Cardiac muscle cell (in vitro differentiated cells and primary cell): ENCODE data around the gene SLC27A5. TPM values are rescaled to one million over a fixed set of nuclear protein-coding genes. Genes with fewer than 3 reads are reported as not detected.
A peak's percentile ranks its signal among the peaks of the same experiment; 100 is the strongest.

ENCODE experiments used
- DNase-seq, 2 donors: peaks; one replicate each; pipeline versions ENCODE4 v3.0.0 to v3.0.0-alpha.2; 2010 to 2017; ENCODE audit warnings: low read depth in 1 of 2, low spot score in 1 of 2
- H3K27ac ChIP-seq: fragments of 200-600 bp; sonication (generic); 2 replicates; pipeline ENCODE4 v1.5.1; 2016
- H3K27me3 ChIP-seq: fragments of 200-600 bp; sonication (generic); 2 replicates; pipeline ENCODE4 v1.6.0; 2016; ENCODE audit warnings: control low read depth
- H3K36me3 ChIP-seq: fragments of 200-600 bp; sonication (generic); 2 replicates; pipeline ENCODE4 v1.5.1; 2016; ENCODE audit warnings: control low read depth
- H3K4me1 ChIP-seq: fragments of 200-600 bp; sonication (generic); 2 replicates; pipeline ENCODE4 v1.8.1; 2017; ENCODE audit warnings: low read depth, mild to moderate bottlenecking, mixed run types
- H3K4me3 ChIP-seq: fragments of 200-600 bp; sonication (generic); 2 replicates; pipeline ENCODE4 v1.5.1; 2016; ENCODE audit warnings: mild to moderate bottlenecking
- H3K9me3 ChIP-seq: fragments of 200-600 bp; sonication (generic); 2 replicates; pipeline ENCODE4 v1.5.1; 2017; ENCODE audit warnings: low read depth, mild to moderate bottlenecking, control low read depth
- polyA plus RNA-seq: library from polyadenylated mRNA; unstranded; fragments of >200 nt; fragmentation: Nextera tagmentation; extraction: Ambion mirVana; gene quantifications from 2 replicates; pipeline ENCODE4 v1.2.1, GENCODE V29; 2016
- total RNA-seq: library from RNA; depleted of rRNA; stranded (reverse); fragments of >200 nt; gene quantifications from 2 replicates; pipeline ENCODE4 v1.2.3, GENCODE V29; 2016
- TF ChIP-seq, protein P1 (sequence below): IDR thresholded peaks from 2 replicates; pipeline ENCODE4 v1.5.1; 2012; ENCODE audit warnings: low read depth, mild to moderate bottlenecking, low read length

The SLC27A5 gene
- total and polyA plus RNA-seq, 2 experiments from 2014 or later: 22.5 to 23.9 TPM

DNA sequence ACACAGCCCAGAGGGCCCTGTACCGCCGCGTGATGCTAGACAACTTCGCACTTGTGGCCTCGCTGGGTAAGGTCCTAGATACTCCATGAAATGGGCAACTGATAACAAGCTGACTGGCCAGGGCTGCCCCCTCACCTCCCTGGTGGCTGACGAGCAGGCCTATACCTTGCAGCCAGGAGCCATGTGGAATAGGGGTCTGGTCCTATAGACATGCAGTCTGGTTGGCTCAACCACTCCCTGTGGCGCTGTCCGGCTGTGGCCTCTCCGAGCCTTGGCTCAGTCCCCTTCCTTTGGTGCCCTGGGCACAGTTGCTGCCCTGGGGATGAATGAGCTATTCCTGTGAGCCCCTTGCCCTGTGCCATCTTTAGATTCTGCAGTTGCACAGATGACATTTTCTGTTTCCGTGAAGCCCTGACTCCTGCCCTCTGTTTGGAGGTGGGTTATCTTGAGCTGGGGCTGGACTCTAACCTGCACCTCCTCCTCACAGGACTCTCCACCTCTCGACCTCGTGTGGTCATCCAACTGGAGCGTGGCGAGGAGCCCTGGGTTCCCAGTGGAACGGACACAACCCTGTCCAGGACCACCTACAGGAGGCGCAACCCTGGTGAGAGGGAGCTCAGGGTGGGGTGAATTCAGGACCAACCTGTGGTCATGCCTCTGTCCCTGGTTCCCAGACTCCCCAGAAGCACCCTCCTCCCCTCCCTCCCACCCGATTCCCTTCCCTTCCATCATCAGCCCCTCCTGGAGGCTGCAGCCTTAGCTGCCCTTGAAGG, 42.4 kb downstream of the SLC27A5 start:
- H3K4me1 ChIP-seq: no peaks in the 10 kb centered on the region
- H3K4me3 ChIP-seq: no peak overlapping the region
- no peak for DNase-seq
- H3K27ac ChIP-seq: no peak overlapping the region
- H3K27me3 ChIP-seq: no peaks in the 10 kb centered on the region
- H3K9me3 ChIP-seq: no peaks in the 10 kb centered on the region
- TF ChIP-seq, protein P1, sequence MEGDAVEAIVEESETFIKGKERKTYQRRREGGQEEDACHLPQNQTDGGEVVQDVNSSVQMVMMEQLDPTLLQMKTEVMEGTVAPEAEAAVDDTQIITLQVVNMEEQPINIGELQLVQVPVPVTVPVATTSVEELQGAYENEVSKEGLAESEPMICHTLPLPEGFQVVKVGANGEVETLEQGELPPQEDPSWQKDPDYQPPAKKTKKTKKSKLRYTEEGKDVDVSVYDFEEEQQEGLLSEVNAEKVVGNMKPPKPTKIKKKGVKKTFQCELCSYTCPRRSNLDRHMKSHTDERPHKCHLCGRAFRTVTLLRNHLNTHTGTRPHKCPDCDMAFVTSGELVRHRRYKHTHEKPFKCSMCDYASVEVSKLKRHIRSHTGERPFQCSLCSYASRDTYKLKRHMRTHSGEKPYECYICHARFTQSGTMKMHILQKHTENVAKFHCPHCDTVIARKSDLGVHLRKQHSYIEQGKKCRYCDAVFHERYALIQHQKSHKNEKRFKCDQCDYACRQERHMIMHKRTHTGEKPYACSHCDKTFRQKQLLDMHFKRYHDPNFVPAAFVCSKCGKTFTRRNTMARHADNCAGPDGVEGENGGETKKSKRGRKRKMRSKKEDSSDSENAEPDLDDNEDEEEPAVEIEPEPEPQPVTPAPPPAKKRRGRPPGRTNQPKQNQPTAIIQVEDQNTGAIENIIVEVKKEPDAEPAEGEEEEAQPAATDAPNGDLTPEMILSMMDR: no peak
- peaks cover 12% of the 10 kb centered on the region for H3K36me3 ChIP-seq

DNA sequence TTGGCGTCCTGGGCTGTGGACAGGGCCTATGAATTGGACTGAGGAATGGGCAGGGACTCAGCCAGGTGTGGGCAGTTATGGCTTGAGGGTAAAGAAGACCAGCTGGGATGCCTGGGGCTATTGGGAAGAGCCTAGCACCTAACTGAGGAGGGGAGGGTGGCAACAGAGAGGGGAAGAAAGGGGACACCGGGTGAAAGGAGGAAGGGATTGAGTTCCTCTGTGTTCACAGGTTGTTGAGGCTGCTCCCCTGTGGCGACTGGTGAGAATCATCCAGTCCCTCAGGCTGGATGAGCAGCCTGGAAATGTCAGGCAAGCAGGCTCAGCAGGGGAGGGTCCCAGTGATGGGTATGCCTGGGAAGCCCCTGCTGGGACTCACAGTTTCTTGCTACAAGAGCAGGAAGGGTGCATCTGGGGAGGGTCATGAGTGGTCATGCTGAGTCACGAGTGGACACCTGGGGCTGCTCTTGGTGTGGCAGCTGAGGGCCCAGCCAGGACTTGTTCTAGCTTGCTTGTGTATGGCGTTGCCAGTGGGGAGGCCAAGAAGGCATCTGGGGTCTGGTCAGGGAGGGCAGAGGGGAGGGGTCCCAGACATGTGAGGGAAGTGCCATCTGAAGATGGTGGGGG, 43.5 kb downstream of the SLC27A5 start:
- Histone ChIP-seq H3K9me3 (no peaks in the 10 kb centered on the region), H3K27ac (no peak overlapping the region), H3K36me3 (peaks cover 12% of the 10 kb centered on the region), H3K4me3 (no peak overlapping the region), H3K27me3 (no peaks in the 10 kb centered on the region), H3K4me1 (no peaks in the 10 kb centered on the region)
- no peak for DNase-seq
- TF ChIP-seq, protein P1: no peak

DNA sequence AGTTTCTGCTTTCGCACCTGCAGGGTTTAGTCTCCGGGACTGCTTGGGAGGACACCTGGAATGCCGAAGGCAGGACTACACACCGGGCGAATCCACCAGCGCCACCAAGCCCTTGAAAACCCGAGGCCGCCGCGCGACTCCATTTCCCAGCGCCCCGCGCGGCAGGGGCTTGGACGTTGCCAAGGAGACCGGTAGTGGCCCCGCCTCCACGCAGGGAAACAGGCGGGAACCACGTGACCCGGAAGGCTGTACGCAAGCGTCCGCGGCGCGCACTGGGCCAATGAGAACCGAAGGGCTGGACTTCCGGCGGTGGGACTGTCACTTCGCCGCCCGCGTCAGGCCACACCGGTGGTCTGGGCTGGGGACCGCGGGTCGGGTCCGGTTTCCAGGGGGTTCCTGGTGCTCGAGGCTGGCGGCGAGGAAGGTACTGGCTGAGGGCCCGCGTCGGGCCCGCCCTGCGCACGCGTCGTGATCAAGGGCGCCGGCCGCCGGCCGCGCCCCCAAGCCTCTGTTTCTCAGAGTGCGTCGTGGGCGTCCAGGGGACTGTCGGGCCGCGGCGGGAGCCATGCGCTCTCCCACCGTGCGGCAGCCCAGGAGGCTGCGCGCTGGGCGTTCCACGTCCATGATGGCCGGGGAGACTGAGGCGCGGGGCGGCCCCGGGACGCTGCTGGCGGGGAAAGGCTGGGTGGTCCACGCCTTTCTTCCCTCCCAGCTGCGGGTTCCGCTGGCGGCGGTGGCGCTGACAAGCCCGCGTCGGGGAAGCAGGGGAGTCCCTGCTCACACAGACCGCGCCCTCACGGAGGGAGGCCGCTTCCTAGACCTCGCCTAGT, 44.8 kb downstream of the SLC27A5 start, which contains the start of gene ZNF324:
TSS of gene ZNF324 (plus strand) at position 321 of the 830 bp plus-strand sequence. CDS start 2,106 bp downstream, outside the sequence.
- H3K4me3 ChIP-seq: peak within 1 kb of the TSS; percentile 71
- H3K4me1 ChIP-seq: no peaks in the 10 kb centered on the region
- no peaks in the 10 kb centered on the region for H3K27me3 ChIP-seq
- TF ChIP-seq, protein P1: no peak
- H3K9me3 ChIP-seq: no peaks in the 10 kb centered on the region
- H3K36me3 ChIP-seq: peaks cover 4% of the 10 kb centered on the region
- peak within 1 kb of the TSS; percentile 70 for H3K27ac ChIP-seq
- peak; percentile 96 to 100 for DNase-seq

DNA sequence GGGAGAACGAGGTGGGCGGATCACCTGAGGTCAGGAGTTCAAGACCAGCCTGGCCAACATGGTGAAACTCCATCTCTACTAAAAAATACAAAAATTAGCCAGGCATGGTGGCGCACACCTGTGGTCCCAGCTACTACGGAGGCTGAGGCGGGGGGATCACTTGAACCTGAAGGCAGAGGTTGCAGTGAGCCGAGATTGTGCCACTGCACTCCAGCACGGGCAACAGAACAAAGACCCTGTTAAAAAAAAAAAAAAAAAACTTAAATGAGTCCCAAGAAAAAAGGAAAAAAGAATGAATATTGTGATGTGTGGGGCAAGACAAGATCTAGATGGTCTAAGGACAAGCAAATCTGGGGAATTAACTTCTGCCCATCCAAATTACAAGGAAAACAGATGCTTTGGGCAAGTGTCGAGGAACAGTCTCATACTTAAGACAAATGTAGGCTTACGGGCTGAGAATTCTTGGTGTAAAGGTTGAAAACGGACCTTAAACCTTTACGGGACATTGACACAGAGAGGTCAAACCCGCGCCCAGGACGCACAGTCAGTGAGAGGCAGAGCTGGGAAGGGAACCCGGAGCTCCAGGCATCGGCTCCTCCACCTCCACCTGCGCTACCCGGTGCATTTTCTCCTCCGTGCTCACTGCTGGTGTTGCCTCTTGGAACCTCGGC, 45.6 kb downstream of the SLC27A5 start:
- no peak for DNase-seq
- Histone ChIP-seq H3K27ac (no peak overlapping the region), H3K36me3 (no peaks in the 10 kb centered on the region), H3K4me1 (no peaks in the 10 kb centered on the region), H3K27me3 (no peaks in the 10 kb centered on the region), H3K9me3 (no peaks in the 10 kb centered on the region), H3K4me3 (peak overlapping the region; percentile 71)
- TF ChIP-seq, protein P1: no peak

DNA sequence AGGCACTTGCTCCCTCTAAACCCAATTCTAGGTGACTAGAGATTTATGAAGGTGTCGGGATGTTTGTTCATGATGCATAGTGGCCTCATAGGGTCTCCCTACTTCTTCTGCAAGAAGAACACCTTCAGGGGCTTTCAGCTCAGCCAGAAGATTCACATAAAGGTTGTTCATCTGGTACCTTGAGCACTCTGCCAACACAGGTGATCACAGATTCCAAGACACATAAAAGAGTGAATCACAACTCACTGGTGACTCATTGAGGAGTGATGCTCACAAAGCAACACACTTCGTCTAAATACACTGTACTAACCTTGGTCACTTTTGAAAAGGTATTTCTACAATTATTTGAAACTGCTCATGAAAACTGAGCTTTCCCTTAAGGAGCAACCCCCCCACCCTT, 51.8 kb downstream of the SLC27A5 start:
- H3K9me3 ChIP-seq: no peaks in the 10 kb centered on the region
- H3K27me3 ChIP-seq: no peaks in the 10 kb centered on the region
- no peak overlapping the region for H3K4me3 ChIP-seq
- no peaks in the 10 kb centered on the region for H3K4me1 ChIP-seq
- H3K27ac ChIP-seq: no peak overlapping the region
- H3K36me3 ChIP-seq: no peaks in the 10 kb centered on the region
- DNase-seq: no peak
- TF ChIP-seq, protein P1: no peak
